ENCODE measurements around the gene CD44.

Gene CD44

GRCh38 chr11:35169112-35169511 is 30.1 kb downstream of the CD44 start:
- H3K4me3 ChIP-seq (ENCODE audit: low read depth, low read length, poor library complexity, severe bottlenecking), result no peak overlapping the region
- H2AFZ ChIP-seq (ENCODE audit: low read length), result no peak overlapping the region
- H3K27ac ChIP-seq (ENCODE audit: low read depth, low read length, poor library complexity, severe bottlenecking), result no peak overlapping the region
- no peaks in the 10 kb centered on the region for H3K4me1 ChIP-seq (ENCODE audit: insufficient read depth, low read length, severe bottlenecking)
- H3F3A ChIP-seq (ENCODE audit: insufficient read depth, low read length), result no peaks in the 10 kb centered on the region
- no peak overlapping the region for H3K9ac ChIP-seq (ENCODE audit: low read length)
- H3K9me3 ChIP-seq (ENCODE audit: low read length), result no peaks in the 10 kb centered on the region
- TF ChIP-seq, protein P1, sequence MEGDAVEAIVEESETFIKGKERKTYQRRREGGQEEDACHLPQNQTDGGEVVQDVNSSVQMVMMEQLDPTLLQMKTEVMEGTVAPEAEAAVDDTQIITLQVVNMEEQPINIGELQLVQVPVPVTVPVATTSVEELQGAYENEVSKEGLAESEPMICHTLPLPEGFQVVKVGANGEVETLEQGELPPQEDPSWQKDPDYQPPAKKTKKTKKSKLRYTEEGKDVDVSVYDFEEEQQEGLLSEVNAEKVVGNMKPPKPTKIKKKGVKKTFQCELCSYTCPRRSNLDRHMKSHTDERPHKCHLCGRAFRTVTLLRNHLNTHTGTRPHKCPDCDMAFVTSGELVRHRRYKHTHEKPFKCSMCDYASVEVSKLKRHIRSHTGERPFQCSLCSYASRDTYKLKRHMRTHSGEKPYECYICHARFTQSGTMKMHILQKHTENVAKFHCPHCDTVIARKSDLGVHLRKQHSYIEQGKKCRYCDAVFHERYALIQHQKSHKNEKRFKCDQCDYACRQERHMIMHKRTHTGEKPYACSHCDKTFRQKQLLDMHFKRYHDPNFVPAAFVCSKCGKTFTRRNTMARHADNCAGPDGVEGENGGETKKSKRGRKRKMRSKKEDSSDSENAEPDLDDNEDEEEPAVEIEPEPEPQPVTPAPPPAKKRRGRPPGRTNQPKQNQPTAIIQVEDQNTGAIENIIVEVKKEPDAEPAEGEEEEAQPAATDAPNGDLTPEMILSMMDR (IDR thresholded peaks at IDR 0.05; ENCODE audit: low read length), result no peak
- no peak for TF ChIP-seq EZH2 (IDR thresholded peaks at IDR 0.05; ENCODE audit: borderline replicate concordance, low read length)
- no peaks in the 10 kb centered on the region for H3K9me2 ChIP-seq (ENCODE audit: low read depth, low read length)
- H3K27me3 ChIP-seq (ENCODE audit: insufficient read depth, low read length), result no peaks in the 10 kb centered on the region
- H3K79me2 ChIP-seq (ENCODE audit: insufficient read depth, low read length), result no peaks in the 10 kb centered on the region
- H3K4me2 ChIP-seq (ENCODE audit: low read length), result no peak overlapping the region
- H3K36me3 ChIP-seq (ENCODE audit: insufficient read depth, low read length), result no peaks in the 10 kb centered on the region
- H4K20me1 ChIP-seq (ENCODE audit: insufficient read depth, low read length), result no peaks in the 10 kb centered on the region

GRCh38 chr11:35169754-35170153 is 30.8 kb downstream of the CD44 start:
- Histone ChIP-seq H3K79me2 (ENCODE audit: insufficient read depth, low read length) (no peaks in the 10 kb centered on the region), H3K4me1 (ENCODE audit: insufficient read depth, low read length, severe bottlenecking) (no peaks in the 10 kb centered on the region), H3K4me3 (ENCODE audit: low read depth, low read length, poor library complexity, severe bottlenecking) (no peak overlapping the region), H3K27me3 (ENCODE audit: insufficient read depth, low read length) (no peaks in the 10 kb centered on the region), H4K20me1 (ENCODE audit: insufficient read depth, low read length) (no peaks in the 10 kb centered on the region), H3K4me2 (ENCODE audit: low read length) (no peak overlapping the region), H3K36me3 (ENCODE audit: insufficient read depth, low read length) (no peaks in the 10 kb centered on the region), H3F3A (ENCODE audit: insufficient read depth, low read length) (no peaks in the 10 kb centered on the region), H2AFZ (ENCODE audit: low read length) (no peak overlapping the region), H3K9me2 (ENCODE audit: low read depth, low read length) (no peaks in the 10 kb centered on the region), H3K27ac (ENCODE audit: low read depth, low read length, poor library complexity, severe bottlenecking) (no peak overlapping the region), H3K9ac (ENCODE audit: low read length) (no peak overlapping the region), H3K9me3 (ENCODE audit: low read length) (no peaks in the 10 kb centered on the region)
- no peak for TF ChIP-seq EZH2 (IDR thresholded peaks at IDR 0.05; ENCODE audit: borderline replicate concordance, low read length)
- TF ChIP-seq, protein P1 (IDR thresholded peaks at IDR 0.05; ENCODE audit: low read length), result no peak

DNA sequence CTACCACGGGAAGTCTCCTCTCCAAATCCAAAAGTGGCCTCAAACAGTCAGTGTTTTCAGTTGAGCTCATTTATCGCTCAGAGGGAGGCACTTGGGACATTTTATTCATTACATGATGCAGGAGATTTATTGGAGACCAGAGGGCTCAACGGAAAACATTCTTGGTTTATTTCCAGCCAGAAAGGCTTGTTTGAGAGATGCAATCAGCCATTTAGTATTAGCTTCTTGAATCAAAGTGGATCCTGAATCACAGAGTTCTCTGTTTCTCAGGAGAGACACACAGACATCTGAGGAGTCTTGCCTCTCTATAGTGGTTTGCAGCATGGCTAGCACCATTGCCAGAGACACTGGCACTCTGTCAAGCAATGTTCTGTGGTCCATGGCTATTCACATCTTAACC is 31.5 kb downstream of the CD44 start:
- no peaks in the 10 kb centered on the region for H3K79me2 ChIP-seq (ENCODE audit: insufficient read depth, low read length)

More for the DNA sequence above, 31.5 kb downstream of the CD44 start:
- H3K4me2 ChIP-seq (ENCODE audit: low read length), result no peak overlapping the region
- no peaks in the 10 kb centered on the region for H3F3A ChIP-seq (ENCODE audit: insufficient read depth, low read length)
- no peaks in the 10 kb centered on the region for H3K9me3 ChIP-seq (ENCODE audit: low read length)
- no peaks in the 10 kb centered on the region for H3K27me3 ChIP-seq (ENCODE audit: insufficient read depth, low read length)
- H4K20me1 ChIP-seq (ENCODE audit: insufficient read depth, low read length), result no peaks in the 10 kb centered on the region
- H3K9me2 ChIP-seq (ENCODE audit: low read depth, low read length), result no peaks in the 10 kb centered on the region
- no peaks in the 10 kb centered on the region for H3K4me1 ChIP-seq (ENCODE audit: insufficient read depth, low read length, severe bottlenecking)
- no peaks in the 10 kb centered on the region for H3K36me3 ChIP-seq (ENCODE audit: insufficient read depth, low read length)
- no peak overlapping the region for H3K9ac ChIP-seq (ENCODE audit: low read length)
- H3K4me3 ChIP-seq (ENCODE audit: low read depth, low read length, poor library complexity, severe bottlenecking), result no peak overlapping the region
- H3K27ac ChIP-seq (ENCODE audit: low read depth, low read length, poor library complexity, severe bottlenecking), result no peak overlapping the region
- H2AFZ ChIP-seq (ENCODE audit: low read length), result no peak overlapping the region
- no peak for TF ChIP-seq EZH2 (IDR thresholded peaks at IDR 0.05; ENCODE audit: borderline replicate concordance, low read length)
- TF ChIP-seq, protein P1 (IDR thresholded peaks at IDR 0.05; ENCODE audit: low read length), result no peak
